Measurements from ENCODE around the gene AGPAT3.

The AGPAT3 gene

GRCh38 chr21:43848771-43849170 lies 16.3 kb upstream of the AGPAT3 start:
- TF ChIP-seq CTCF (IDR thresholded peaks at IDR 0.05; ENCODE audit: poor library complexity, severe bottlenecking): no peak
- Histone ChIP-seq H3K27me3 (ENCODE audit: insufficient read depth, poor library complexity, severe bottlenecking) (no peaks in the 10 kb centered on the region), H3K4me1 (ENCODE audit: insufficient read depth, poor library complexity, severe bottlenecking) (no peaks in the 10 kb centered on the region), H3K9me3 (ENCODE audit: severe bottlenecking) (no peaks in the 10 kb centered on the region), H3K27ac (ENCODE audit: poor library complexity, severe bottlenecking) (no peak overlapping the region), H3K4me3 (ENCODE audit: severe bottlenecking) (no peak overlapping the region), H3K36me3 (ENCODE audit: low read depth) (no peaks in the 10 kb centered on the region)
- no peak for ATAC-seq (ENCODE audit: low read depth)
- DNase-seq (ENCODE audit: low spot score): no peak

GRCh38 chr21:43849532-43850299 lies 15.3 kb upstream of the AGPAT3 start:
- no peak for TF ChIP-seq CTCF (IDR thresholded peaks at IDR 0.05; ENCODE audit: poor library complexity, severe bottlenecking)
- no peak overlapping the region for H3K4me3 ChIP-seq (ENCODE audit: severe bottlenecking)
- no peaks in the 10 kb centered on the region for H3K9me3 ChIP-seq (ENCODE audit: severe bottlenecking)
- no peak overlapping the region for H3K27ac ChIP-seq (ENCODE audit: poor library complexity, severe bottlenecking)
- DNase-seq (ENCODE audit: low spot score): no peak
- H3K4me1 ChIP-seq (ENCODE audit: insufficient read depth, poor library complexity, severe bottlenecking): no peaks in the 10 kb centered on the region
- no peak for ATAC-seq (ENCODE audit: low read depth)
- H3K27me3 ChIP-seq (ENCODE audit: insufficient read depth, poor library complexity, severe bottlenecking): no peaks in the 10 kb centered on the region
- no peaks in the 10 kb centered on the region for H3K36me3 ChIP-seq (ENCODE audit: low read depth)

- Histone ChIP-seq H3K36me3 (ENCODE audit: low read depth) (no peaks in the 10 kb centered on the region), H3K27ac (ENCODE audit: poor library complexity, severe bottlenecking) (no peak overlapping the region), H3K4me3 (ENCODE audit: severe bottlenecking) (no peak overlapping the region), H3K4me1 (ENCODE audit: insufficient read depth, poor library complexity, severe bottlenecking) (no peaks in the 10 kb centered on the region), H3K9me3 (ENCODE audit: severe bottlenecking) (no peaks in the 10 kb centered on the region), H3K27me3 (ENCODE audit: insufficient read depth, poor library complexity, severe bottlenecking) (no peaks in the 10 kb centered on the region)
- ATAC-seq (ENCODE audit: low read depth) (no peak), DNase-seq (ENCODE audit: low spot score) (no peak)
- no peak for TF ChIP-seq CTCF (IDR thresholded peaks at IDR 0.05; ENCODE audit: poor library complexity, severe bottlenecking)
Observed at GRCh38 chr21:43850728-43851295, 14.2 kb upstream of the AGPAT3 start.

GRCh38 chr21:43851593-43851992 lies 13.4 kb upstream of the AGPAT3 start:
- no peaks in the 10 kb centered on the region for H3K36me3 ChIP-seq (ENCODE audit: low read depth)
- no peaks in the 10 kb centered on the region for H3K9me3 ChIP-seq (ENCODE audit: severe bottlenecking)
- no peak for DNase-seq (ENCODE audit: low spot score)
- TF ChIP-seq CTCF (IDR thresholded peaks at IDR 0.05; ENCODE audit: poor library complexity, severe bottlenecking): no peak
- no peak overlapping the region for H3K27ac ChIP-seq (ENCODE audit: poor library complexity, severe bottlenecking)
- H3K4me1 ChIP-seq (ENCODE audit: insufficient read depth, poor library complexity, severe bottlenecking): no peaks in the 10 kb centered on the region
- no peaks in the 10 kb centered on the region for H3K27me3 ChIP-seq (ENCODE audit: insufficient read depth, poor library complexity, severe bottlenecking)
- H3K4me3 ChIP-seq (ENCODE audit: severe bottlenecking): no peak overlapping the region
- ATAC-seq (ENCODE audit: low read depth): no peak

All from RWPE2 (cell line).